Testis (tissue), 3 donors: ENCODE measurements around the gene ARID1B. TPM values are rescaled to one million over a fixed set of nuclear protein-coding genes. Genes with fewer than 3 reads are reported as not detected.

Experiments
- DNase-seq: peaks from one replicate; pipeline ENCODE4 v3.0.0-alpha.2; 2019
- H3K27ac ChIP-seq, 2 donors: fragments of 200-600 bp; sonication (generic); one replicate each; pipeline ENCODE4 v1.5.1; 2019
- H3K27me3 ChIP-seq: fragments of 200-600 bp; sonication (generic); one replicate; pipeline ENCODE4 v1.5.1; 2019
- H3K36me3 ChIP-seq: fragments of 200-600 bp; sonication (generic); one replicate; pipeline ENCODE4 v1.5.1; 2017; ENCODE audit warnings: low read depth; ENCODE audit errors: missing control alignments
- H3K4me1 ChIP-seq: fragments of 200-600 bp; sonication (generic); one replicate; pipeline ENCODE4 v1.5.1; 2019
- H3K4me3 ChIP-seq, 2 donors: fragments of 200-600 bp; sonication (generic); one replicate each; pipeline ENCODE4 v1.5.1; 2017 to 2019
- H3K9me3 ChIP-seq: fragments of 200-600 bp; sonication (generic); one replicate; pipeline ENCODE4 v1.5.1; 2017
- CTCF ChIP-seq, 3 experiments: fragments of 450-650 bp in 2 of 3; fragments of 200-600 bp in 1 of 3; sonication (generic) in 1 of 3; IDR thresholded peaks; one replicate each; pipeline ENCODE4 v1.5.1; 2016 to 2019; ENCODE audit warnings: antibody characterized with exemption in 3 of 3, mild to moderate bottlenecking in 2 of 3, moderate library complexity in 1 of 3
- POLR2A ChIP-seq: fragments of 450-650 bp; IDR thresholded peaks from one replicate; pipeline ENCODE4 v1.6.1; 2017; ENCODE audit warnings: antibody characterized with exemption, mild to moderate bottlenecking, moderate library complexity
- WGBS, 2 donors: methylation state at CpG; one replicate each; pipeline ENCODE4 v1.1.5; 2018; 5-methylcytosine and 5-hydroxymethylcytosine counted together
- intact Hi-C: fragments of 100-400 bp; cut with DNase I; formaldehyde crosslinking; loops from one replicate; pipeline ENCODE4 v1.15.1; 2023; ENCODE audit warnings: low total_unique reads
- polyA plus RNA-seq: library from polyadenylated mRNA; stranded (reverse); fragments of 350-450 nt; fragmentation: Illumina TruSeq; extraction: RNeasy Lipid Tissue Mini Kit (QIAGEN cat#74804); gene quantifications from one replicate; pipeline ENCODE4 v1.2.3, GENCODE V29; 2014; ENCODE audit warnings: low read depth, low replicate concordance; ENCODE audit not compliant: insufficient read depth
- total RNA-seq, 2 donors: library from RNA; depleted of rRNA; stranded (reverse); fragments of >200 nt; gene quantifications; one replicate each; pipeline ENCODE4 v1.2.3, GENCODE V29; 2016

Gene ARID1B
- total and polyA plus RNA-seq, 3 donors from 2014 or later, result 26.2 to 126 (median 103) TPM

GRCh38 chr6:157137501-157137900, 360.3 kb downstream of the ARID1B start:
- intact Hi-C loops, result no loop called here

GRCh38 chr6:157139054-157139708, 362.0 kb downstream of the ARID1B start:
- intact Hi-C loops, result no loop called here
- H3K27me3 ChIP-seq, result no peaks in the 10 kb centered on the region
- 87 to 93% methylated on average over 15 of the region's 15 CpGs for WGBS, 2 donors
- H3K36me3 ChIP-seq, result no peaks in the 10 kb centered on the region
- TF ChIP-seq CTCF (IDR thresholded peaks at IDR 0.05), result no peak
- H3K4me3 ChIP-seq, result no peak overlapping the region
- H3K27ac ChIP-seq, result no peak overlapping the region
- H3K9me3 ChIP-seq, result no peaks in the 10 kb centered on the region
- no peak for DNase-seq
- H3K4me1 ChIP-seq, result no peaks in the 10 kb centered on the region

More at GRCh38 chr6:157137501-157137900, 360.3 kb downstream of the ARID1B start:
- H3K4me1 ChIP-seq, result no peaks in the 10 kb centered on the region
- WGBS, 2 donors, result 86 to 88% methylated on average over 2 of the region's 2 CpGs
- no peak overlapping the region for H3K27ac ChIP-seq
- H3K9me3 ChIP-seq, result no peaks in the 10 kb centered on the region
- TF ChIP-seq CTCF (IDR thresholded peaks at IDR 0.05) (no peak), POLR2A (no peak)
- no peak overlapping the region for H3K4me3 ChIP-seq
- no peaks in the 10 kb centered on the region for H3K36me3 ChIP-seq
- H3K27me3 ChIP-seq, result no peaks in the 10 kb centered on the region
- no peak for DNase-seq

GRCh38 chr6:157143171-157143889, 366.2 kb downstream of the ARID1B start:
- Histone ChIP-seq H3K4me1 (peaks cover 7% of the 10 kb centered on the region), H3K9me3 (no peaks in the 10 kb centered on the region), H3K36me3 (no peaks in the 10 kb centered on the region), H3K27me3 (no peaks in the 10 kb centered on the region), H3K4me3 (no peak overlapping the region), H3K27ac (no peak overlapping the region)
- intact Hi-C loops, result no loop called here
- 48 to 56% methylated on average over 10 of the region's 10 CpGs for WGBS, 2 donors
- TF ChIP-seq POLR2A, result no peak
- no peak for TF ChIP-seq CTCF (IDR thresholded peaks at IDR 0.05)
- DNase-seq, result no peak

GRCh38 chr6:157143890-157144798, 367.0 kb downstream of the ARID1B start:
- H3K27me3 ChIP-seq, result no peaks in the 10 kb centered on the region
- no peak overlapping the region for H3K4me3 ChIP-seq
- H3K9me3 ChIP-seq, result no peaks in the 10 kb centered on the region
- H3K27ac ChIP-seq, result peak overlapping the region in 1 of 2 donors; percentile 71
- TF ChIP-seq POLR2A, result no peak
- TF ChIP-seq CTCF (IDR thresholded peaks at IDR 0.05), result no peak
- 63% methylated on average over 17 of the region's 17 CpGs for WGBS, 2 donors
- no peak for DNase-seq
- peaks cover 7% of the 10 kb centered on the region for H3K4me1 ChIP-seq
- H3K36me3 ChIP-seq, result no peaks in the 10 kb centered on the region
- intact Hi-C loops, result no loop called here
